HG02588 (cell line): ENCODE data around the gene DNAJB8.

ENCODE experiments used
- ATAC-seq: cut with Tn5 transposase; IDR thresholded peaks from one replicate; pipeline ENCODE4 v1.9.1; 2021; ENCODE audit warnings: mild to moderate bottlenecking, moderate library complexity; ENCODE audit not compliant: unreplicated experiment

The DNAJB8 gene

DNA sequence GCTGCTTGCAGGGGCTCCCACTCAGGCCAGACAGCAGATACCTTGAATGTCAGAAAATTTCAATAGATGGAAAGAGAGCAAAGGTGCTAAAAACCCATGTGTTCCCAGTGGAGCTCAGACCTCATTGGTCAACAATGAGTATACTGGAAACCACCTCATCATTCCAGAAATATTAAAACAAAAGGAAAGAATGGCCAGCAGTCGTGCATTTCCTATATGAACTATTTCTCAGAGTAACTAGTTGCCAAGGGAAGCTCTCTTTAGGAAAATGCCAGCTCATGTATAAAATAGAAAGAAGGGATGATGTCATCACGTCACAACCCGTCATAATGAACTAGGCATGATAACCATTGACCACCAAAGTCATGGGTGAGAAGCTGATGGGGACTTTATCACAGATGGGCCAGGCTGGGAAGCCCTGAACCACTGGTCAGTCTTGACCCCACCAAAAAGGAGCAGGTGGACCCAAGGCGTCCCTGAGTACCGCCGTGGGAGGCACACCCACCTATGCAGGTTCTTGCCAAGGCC is 17.5 kb downstream of the DNAJB8 start:
- no peak for ATAC-seq

DNA sequence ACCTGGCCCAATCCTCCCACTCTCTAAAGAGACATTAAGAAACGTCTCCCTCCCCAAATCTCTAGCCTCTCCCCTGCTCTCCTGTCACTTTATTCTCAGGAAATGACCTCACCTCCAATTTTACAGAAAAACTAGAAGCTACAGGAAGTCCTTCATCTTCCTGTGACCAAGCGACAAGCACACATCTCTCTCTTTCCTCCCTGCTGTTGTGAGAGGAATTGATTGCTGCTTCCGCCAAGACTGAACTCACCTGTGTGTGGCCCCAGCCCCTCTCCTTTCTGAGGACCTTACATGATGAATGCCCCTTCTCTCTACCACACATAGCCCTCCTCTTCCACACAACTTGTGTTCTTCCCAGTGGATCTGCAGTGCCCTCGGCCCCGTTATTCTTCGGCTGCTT is 18.2 kb downstream of the DNAJB8 start:
- no peak for ATAC-seq

DNA sequence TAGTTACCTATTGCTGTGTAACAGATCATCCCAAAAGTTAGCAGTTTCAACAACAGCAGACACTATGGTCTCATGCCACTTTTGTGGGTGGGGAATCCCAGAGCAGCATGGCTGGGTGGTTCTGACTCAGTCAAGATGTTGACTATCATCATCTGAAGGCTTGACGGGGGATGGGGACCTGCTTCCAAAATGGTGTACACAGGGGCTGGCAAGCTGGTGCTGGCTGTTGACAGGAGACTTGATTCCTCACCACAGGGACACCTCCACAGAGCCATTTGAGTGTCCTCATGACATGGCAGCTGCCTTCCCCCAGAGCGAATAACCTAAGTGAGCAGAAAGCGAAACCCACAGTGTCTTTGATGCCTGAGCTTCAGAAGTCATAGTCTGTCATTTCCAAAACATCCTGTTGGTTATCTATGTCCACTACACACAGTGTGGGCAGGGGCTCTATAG is 19.1 kb downstream of the DNAJB8 start:
- no peak for ATAC-seq

DNA sequence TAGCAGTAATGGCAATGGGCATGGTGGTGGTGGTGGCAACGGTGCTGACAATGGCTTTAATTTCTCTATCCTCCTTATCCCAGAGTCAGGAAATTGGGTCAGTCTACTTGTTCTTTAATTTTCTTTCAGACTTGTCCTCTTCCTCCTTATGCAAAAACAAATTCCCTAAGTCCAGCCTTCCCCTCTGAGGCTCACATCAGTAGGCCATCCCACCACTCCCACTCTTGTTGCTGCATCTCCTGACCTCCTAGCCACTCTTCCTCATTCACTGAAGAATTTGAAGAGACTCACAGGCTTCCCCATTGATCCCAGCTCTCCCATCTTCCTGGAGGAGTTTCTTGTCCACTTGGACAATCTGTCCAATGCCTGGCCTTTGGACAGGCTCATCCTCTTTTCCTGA is 19.9 kb downstream of the DNAJB8 start:
- no peak for ATAC-seq

DNA sequence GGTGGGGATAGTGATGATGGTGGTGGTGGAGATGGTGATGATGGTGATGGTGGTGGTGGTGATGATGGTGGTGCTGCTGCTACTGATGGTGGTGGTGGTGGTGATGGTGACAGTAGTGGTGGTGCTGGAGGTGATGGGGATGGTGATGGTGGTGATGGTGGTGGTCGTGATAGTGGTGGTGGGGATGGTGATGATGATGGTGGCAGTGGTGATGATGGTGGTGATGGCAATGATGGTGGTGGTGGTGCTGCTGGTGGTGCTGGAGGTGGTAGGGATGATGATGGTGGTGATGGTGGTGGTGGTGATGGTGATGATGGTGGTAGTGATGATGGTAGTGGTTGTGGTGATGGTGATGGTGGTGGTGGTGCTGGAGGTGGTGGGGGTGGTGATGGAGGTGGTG is 21.3 kb downstream of the DNAJB8 start:
- ATAC-seq = no peak

DNA sequence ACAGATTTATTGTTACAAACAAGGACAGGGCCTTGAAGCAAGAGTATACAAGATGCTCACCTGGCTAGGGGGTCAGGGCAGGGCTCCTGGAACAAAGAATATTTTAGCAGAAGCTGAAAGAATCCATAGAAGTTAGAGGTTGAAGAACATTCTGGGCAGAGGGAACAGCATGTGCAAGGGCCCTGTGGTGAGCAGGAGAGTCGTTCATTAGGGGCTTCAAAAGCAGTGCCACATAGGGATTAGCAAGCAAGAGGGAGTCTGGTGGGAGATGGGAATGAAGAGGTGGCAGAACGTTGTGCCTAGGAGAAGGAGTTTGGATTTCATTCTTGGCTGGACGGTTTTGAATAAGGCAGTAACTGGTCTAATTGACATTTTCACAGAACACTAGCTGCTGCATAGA is 22.9 kb downstream of the DNAJB8 start:
- no peak for ATAC-seq

DNA sequence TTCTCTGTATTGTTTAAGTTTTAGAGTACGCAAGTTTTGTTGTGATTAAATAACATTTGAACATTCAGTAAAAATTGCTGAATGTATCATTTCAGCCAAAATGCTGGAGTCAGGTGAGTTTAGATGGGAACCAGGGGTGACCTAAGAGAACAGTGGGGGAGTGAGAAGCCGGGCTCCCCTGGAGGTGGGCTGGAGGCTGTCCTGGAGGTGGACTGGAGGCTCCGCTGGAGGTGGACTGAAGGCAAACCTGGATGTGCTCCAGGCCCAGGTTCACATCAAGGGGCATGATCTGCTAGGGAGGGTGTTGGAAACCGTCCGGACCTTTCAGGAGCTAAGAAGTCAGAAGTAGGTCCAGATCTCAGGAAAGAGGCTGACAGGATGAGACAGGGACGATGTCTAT is 23.7 kb downstream of the DNAJB8 start:
- ATAC-seq = no peak

DNA sequence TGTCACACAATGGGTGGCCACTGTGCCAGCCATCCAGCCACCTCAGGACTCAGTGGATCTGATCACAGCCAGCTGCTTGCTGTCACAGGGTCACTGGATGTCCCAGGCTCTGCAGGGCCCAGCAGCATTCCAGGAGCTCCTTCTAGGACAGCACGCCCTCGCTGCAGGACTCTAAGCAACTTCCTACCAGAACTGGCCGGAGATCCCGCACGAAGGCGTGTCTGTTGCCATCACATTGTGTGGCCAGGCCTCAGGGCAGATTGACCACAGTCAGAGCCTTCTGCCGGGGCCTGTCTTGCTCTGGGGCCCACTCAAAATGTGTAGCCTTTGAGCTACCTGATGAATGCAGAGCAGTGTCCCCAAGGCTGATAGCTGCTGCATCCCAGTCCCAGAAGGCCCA is 24.6 kb downstream of the DNAJB8 start:
- no peak for ATAC-seq

DNA sequence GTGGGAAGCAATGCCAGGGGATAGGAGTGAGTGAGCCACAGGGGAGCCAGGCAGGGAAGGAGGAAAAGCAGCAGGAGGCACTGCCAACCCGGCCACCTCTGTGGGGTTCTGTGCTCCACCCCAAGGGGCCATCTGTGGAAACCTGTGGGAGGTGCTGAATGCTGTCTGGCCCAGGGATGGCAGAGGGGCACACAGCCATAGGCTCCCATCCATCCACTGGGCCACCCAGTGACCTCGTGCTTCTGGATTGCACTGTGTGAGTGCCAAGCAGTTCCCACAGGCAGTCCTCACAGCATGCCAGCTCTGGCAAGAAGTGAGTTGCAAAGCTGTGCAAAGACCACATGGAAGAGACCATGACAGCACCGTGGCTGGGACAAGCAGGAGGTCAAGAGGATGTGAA is 27.5 kb downstream of the DNAJB8 start:
- ATAC-seq = no peak

DNA sequence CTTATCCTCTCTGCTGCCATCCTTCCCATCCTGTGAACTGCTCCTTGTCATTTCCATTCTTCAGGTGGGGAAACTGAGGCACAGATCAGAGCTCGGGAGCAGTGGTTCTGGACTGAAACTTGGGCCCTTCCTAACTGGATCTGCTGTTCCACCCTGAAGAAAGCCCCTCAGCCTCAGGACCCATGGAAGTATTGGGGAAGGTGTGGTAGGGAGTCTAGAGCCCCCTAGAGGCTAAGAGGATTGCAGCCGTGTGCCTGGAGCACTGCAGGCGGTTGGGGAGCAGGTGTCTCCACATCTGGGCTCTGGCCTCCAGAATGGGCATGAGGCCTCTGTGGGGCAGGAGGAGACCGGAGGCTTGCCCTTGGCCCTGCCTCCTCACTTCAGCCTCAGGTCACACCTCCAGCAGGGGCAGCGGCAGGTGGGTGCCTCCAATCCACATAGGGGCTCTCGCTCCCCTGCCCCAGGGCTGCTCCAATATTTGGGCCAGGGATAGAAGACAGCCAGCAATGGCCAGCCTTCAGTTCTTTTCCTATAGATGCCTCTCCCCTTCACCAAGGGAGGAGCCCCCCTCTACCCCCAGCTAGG is 28.1 kb downstream of the DNAJB8 start:
- no peak for ATAC-seq

DNA sequence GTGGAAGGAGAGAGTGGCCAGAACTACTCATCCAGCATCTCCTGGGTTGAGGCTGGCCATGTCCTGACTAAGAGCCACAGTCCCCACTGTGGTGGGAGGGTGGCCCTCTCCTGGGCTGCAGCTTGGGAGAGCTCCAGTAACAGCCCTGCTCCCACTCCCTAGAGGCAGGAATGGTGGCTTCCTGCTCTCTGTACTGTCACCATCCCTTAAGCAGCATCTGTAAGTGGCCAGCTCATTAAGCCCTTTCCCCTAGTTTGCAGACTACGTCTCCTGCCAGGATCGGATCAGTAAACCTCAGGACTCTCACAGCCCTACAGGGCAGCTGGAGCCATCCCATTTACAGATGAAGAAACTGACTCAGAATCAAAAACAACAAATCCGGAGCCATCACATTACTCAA is 30.5 kb downstream of the DNAJB8 start:
- ATAC-seq = no peak

DNA sequence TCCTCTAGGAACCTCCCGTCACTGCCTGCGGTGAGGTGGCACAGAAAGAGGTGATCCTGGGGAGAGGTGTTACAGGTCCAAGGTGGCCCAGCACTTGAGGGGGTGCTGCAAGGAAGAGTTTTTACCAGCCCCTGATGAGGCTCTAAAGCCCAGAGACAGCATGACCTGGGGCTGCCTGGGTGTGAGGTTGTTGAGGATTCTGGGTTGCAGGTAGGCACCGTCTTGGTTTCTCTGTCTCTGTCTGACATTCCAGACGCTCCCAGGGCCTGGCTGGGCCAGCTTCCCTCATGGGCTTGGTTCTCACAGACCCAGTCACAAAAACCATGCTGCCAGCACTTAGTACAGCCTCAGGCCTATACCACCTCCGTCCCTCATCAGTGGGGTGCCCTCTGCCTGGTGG is 31.1 kb downstream of the DNAJB8 start:
- no peak for ATAC-seq

DNA sequence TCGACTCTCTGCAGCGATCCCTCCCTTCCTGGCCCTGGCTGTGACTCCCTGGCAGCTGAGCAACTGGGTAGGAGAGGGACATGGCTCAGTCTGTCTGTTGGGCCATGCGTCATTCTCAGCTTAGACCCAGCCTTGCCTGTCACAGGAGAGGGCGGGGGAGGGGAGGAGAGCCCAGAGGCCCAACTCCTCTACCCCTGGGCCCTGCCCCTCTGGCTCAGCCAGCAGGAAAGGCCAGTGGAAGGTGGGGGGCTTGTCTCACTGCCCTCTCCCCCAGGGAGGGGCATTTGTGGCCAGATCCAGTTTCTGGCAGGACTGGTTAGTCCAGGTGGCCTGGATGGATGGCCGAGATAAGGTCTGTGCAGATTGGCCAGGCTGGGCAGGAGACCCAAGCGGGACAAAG is 31.6 kb downstream of the DNAJB8 start:
- ATAC-seq = no peak

DNA sequence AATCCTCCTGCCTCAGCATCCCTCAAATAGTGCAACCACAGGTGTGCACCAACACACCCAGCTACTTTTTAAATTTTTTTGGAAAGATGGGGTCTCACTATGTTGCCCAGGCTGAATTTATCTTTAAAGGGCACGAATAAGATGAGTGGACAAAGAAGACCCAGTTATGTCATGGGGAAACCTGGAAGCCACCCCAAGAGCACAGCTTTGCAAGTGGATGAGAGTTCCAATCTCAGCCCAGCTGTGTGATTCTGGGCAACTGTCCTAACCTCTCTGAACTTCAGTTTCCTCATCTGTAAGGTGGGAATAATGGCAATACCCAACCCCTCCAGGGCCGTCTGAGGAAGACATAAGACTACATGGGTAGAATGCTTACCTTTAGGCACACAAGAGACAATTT is 32.2 kb downstream of the DNAJB8 start:
- ATAC-seq = no peak

DNA sequence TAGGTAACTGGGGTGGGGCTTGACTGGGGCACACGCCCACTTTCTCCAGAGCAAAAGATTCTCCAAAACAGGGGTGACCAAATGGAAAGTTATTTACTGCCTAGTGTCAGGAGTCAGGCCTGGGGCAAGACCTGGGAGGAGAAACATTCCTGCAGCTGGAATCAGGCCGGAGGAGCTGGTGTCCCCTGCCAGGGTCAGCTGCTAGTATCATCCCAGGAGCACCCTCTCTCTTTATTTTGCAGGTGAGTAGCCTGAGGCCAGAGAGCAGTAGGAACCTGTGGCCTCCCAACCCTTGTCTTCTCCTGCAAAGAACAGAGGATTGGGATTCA is 32.9 kb downstream of the DNAJB8 start:
- no peak for ATAC-seq

DNA sequence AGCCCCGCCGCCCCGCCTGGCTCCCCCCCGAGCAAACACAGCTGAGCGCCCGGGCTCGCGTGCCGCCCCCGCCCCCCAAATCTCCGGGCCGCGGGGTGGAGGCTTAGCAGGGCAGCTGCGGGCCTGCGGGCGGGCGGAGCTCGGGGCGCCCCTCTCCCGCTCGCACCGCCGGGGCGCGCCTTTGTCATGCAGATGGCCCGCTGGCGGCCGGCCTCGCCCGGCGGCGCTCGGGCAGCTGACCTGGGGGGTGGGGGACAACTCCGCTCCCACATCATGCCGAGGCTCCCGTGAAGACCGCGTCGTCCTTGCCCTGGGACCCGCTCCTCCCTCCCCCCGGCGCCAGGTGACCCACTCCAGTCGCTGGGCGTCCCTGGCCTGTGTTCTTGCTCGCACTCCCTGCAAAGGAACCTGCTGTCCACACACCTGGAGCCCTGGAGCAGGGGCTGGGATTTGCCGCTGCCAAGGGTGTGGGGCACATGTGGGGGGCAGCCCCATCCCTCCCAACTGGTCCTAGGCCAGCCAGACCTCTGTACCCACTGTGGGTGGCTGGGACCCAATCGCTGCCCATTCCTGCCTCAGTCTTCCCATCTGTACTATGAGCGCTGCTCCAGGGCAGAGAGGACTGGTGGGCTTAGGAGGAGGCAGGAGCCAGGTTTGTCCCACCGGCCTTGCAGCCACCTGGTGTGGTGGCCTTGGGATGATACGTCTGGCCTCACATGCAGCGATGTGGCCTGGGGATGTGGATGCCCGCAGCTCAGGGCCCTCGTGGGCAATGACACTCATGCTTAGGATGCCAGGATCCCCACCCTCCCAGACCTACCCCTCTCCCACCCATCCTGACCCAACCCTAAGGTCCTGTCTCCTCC is 33.5 kb downstream of the DNAJB8 start:
- ATAC-seq = no peak

DNA sequence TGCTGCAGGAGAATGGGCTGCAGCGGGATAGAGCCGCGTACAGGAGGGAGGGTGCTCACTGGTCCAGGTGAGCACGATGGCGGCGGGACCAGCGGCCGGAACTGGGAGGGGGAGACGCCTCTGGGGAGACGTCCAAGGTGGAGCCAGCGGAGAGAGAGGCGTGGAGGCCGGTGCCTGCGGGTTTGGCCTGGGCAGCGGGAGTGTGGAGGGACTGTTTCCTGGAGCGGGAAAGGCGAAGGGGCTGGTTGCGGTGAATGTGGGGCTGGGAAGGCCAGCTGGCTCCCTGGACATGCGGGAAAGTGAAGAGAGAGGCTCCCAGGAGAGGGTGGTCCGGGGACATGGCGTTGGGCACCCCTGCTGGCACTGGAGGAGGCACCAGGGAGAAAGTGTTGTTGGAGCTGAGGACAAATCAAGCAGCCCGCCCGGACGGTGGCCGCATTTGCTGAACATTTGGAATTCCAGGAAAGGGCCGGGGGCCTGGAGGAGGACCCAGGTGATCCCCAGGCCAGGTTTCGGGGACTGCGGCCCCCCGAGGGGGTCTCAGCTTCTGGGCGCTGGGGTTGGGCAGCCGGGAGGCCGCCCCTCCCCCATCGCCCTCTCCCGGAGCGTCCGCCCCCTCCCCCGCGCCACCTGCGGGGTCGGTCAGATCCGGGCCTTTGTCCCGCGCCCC is 34.3 kb downstream of the DNAJB8 start:
- no peak for ATAC-seq

DNA sequence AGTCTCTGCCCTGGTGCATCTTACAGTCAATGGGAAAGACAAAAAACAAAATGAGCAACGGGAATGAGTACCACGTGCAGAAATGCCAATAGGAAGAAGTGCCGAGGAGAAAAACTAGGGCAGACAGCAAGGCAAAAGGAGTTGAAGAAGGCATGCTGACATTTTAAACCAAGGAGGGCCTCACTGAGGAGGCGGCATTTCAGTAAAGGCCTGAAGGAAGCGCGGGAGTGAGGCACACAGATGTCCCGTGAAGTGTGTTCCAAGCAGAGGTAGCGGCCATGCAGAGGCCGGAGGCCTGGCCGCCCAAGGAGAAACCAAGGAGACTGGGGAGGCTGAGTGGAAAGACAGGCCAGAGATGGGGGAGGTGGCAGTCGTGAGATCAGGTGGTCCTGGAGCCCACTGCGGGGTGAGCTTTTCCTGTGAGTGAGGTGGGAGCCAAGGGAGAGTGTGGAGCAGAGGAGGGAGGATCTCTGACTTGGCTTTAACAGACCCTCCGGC is 34.8 kb downstream of the DNAJB8 start:
- no peak for ATAC-seq

DNA sequence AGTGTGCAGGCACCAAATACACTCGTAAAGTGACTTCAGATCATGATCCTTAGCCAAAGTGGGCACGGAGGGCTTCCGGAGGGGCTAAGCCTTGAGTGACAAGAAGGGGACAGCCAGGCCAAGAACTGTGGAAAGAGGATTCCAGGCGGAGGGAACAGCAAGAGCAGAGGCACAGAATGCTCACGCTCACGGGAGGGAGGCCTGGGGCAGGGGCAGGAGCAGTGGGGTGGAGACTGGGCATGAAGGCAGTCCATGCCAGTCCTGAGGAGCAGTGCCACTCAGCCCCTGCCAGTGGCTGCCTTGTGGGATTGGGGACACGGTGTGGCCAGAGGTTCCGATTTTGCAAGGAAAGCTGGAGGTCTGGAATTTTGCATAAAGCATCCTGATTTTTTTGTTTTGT is 36.0 kb downstream of the DNAJB8 start:
- ATAC-seq = no peak

DNA sequence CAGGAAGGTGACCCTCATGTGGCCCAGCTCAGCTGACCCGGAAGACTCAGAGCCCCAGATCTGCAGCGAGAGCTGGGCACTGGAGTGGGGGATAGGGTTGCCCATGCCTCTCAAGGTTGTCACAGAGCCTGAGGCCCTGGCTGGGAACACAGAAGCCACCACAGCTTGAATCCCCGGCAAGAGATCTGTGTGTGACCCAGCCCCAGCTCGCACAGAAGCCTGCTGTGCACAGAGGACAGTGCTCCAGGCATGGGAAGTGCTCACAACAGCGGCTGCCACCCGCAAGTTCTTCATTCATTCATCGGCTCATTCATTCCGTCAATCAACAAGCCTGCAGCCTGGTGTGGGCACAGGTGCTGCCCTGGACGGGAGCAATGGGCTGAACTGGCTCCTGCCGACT is 36.4 kb downstream of the DNAJB8 start:
- no peak for ATAC-seq

DNA sequence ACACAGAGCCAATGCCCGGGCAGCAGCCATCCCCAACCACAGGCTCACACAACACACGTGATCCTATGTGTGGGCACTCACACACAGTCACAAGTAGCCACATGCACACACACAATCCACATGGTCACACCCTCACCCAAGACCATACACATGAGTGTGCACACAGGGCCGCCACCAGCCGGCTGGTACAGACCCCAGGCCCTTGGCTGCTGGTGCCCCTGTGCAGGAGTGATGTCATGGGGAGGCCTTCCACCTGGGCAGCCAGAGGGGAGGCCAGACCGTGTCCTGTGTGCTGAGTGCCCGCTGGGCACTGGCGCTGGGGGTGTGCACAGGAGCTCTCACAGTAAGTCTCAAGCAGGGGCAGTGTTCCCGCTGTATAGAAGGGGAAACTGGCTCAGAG is 36.9 kb downstream of the DNAJB8 start:
- ATAC-seq = no peak

DNA sequence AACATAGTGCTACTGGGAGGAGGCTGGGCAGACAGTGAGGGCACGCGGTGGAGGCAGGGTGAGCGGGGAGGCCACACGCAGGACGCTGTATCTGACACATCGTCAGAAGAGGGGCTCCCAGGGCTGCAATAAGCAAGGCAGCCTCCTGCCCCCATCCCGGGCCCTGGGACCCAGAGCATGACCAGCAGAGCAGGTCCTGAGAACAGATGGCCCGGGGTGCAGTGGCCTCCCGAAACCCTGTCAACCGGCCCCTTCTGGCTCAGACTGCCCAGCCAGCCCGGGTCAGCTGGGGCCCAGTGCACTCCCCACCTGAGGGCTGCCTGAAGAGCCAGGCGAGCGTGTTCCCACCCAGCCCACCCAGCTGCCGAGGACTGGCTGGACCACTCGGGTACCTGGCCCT is 37.4 kb downstream of the DNAJB8 start:
- no peak for ATAC-seq
